PC-9 (cell line): ENCODE measurements around the gene SLC7A9. TPM values are rescaled to one million over a fixed set of nuclear protein-coding genes. Genes with fewer than 3 reads are reported as not detected.

Source experiments
- BruUV-seq: library from RNA; stranded (reverse); fragments of 400-500 nt; replicated peaks from 2 replicates; lab custom pipeline; 2021; lab: Mats Ljungman, UMichigan
- CTCF ChIA-PET: fragments of 300-600 bp; sonication (Branson Sonifier 250); formaldehyde crosslinking; loops from one replicate; lab custom pipeline; 2022; ENCODE audit warnings: antibody characterized with exemption; lab: Charles Lee
- POLR2A ChIA-PET: fragments of 300-600 bp; sonication (Branson Sonifier 250); formaldehyde crosslinking; loops from one replicate; lab custom pipeline; 2022; ENCODE audit warnings: antibody characterized with exemption; ENCODE audit not compliant: unreplicated experiment; lab: Charles Lee
- DNase-seq, 2 experiments: peaks; one replicate each; pipeline versions ENCODE4 v3.0.0 to v3.0.0-alpha.2; 2015 to 2022; ENCODE audit warnings: mixed read lengths in 1 of 2
- H2AFZ ChIP-seq: fragments of 200-600 bp; sonication (generic); 2 replicates; pipeline ENCODE4 v1.8.1; 2017; ENCODE audit warnings: antibody characterized with exemption
- H3F3A ChIP-seq: fragments of 200-600 bp; sonication (generic); 2 replicates; pipeline ENCODE4 v1.8.1; 2017; ENCODE audit warnings: antibody characterized with exemption, mild to moderate bottlenecking, low read depth; ENCODE audit not compliant: insufficient read depth
- H3K27ac ChIP-seq: fragments of 200-600 bp; sonication (generic); 2 replicates; pipeline ENCODE4 v1.6.1; 2016; ENCODE audit warnings: mixed run types
- H3K27me3 ChIP-seq: fragments of 200-600 bp; sonication (generic); 2 replicates; pipeline ENCODE4 v1.6.1; 2016; ENCODE audit warnings: low read depth, mixed run types; ENCODE audit not compliant: insufficient read depth
- H3K36me3 ChIP-seq: fragments of 200-600 bp; sonication (generic); 2 replicates; pipeline ENCODE4 v1.6.1; 2016; ENCODE audit warnings: low read depth, mixed run types
- H3K4me1 ChIP-seq: fragments of 200-600 bp; sonication (generic); replicated peaks from 2 replicates; pipeline ENCODE4 v1.6.1; 2016; ENCODE audit warnings: mixed run types; ENCODE audit not compliant: insufficient read depth
- H3K4me2 ChIP-seq: fragments of 200-600 bp; sonication (generic); 2 replicates; pipeline ENCODE4 v1.6.1; 2017; ENCODE audit warnings: mixed run types
- H3K4me3 ChIP-seq: fragments of 200-600 bp; sonication (generic); 2 replicates; pipeline ENCODE4 v1.6.1; 2016; ENCODE audit warnings: mixed run types
- H3K79me2 ChIP-seq: fragments of 200-600 bp; sonication (generic); 2 replicates; pipeline ENCODE4 v1.6.1; 2017; ENCODE audit warnings: low read depth, mixed run types
- H3K9me2 ChIP-seq: fragments of 200-600 bp; sonication (generic); 2 replicates; pipeline ENCODE4 v1.8.1; 2017; ENCODE audit warnings: mild to moderate bottlenecking; ENCODE audit not compliant: insufficient read depth
- H3K9me3 ChIP-seq: fragments of 200-600 bp; sonication (generic); 2 replicates; pipeline ENCODE4 v1.8.1; 2016; ENCODE audit warnings: low read depth; ENCODE audit not compliant: insufficient read depth
- H4K20me1 ChIP-seq: fragments of 200-600 bp; sonication (generic); 2 replicates; pipeline ENCODE4 v1.8.1; 2017; ENCODE audit not compliant: insufficient read depth
- EZH2 ChIP-seq: fragments of 200-600 bp; sonication (generic); IDR thresholded peaks from 2 replicates; pipeline ENCODE4 v1.8.0; 2017; ENCODE audit warnings: antibody characterized with exemption, low read depth
- intact Hi-C: fragments of 100-400 bp; cut with micrococcal nuclease; formaldehyde crosslinking; loops from one replicate; pipeline ENCODE4 v1.10.0; 2022; ENCODE audit not compliant: unreplicated experiment
- total RNA-seq: library from RNA; stranded (reverse); gene quantifications from 2 replicates; pipeline ENCODE4 v1.2.3, GENCODE V29; 2021
- TF ChIP-seq, protein P1 (sequence below): fragments of 200-600 bp; sonication (generic); conservative IDR thresholded peaks from 2 replicates; pipeline ENCODE4 v1.6.1; 2017; ENCODE audit warnings: mixed run types, antibody characterized with exemption, mild to moderate bottlenecking, moderate library complexity

Gene SLC7A9
- total RNA-seq, 1 experiment from 2014 or later, result 0.33 TPM

DNA sequence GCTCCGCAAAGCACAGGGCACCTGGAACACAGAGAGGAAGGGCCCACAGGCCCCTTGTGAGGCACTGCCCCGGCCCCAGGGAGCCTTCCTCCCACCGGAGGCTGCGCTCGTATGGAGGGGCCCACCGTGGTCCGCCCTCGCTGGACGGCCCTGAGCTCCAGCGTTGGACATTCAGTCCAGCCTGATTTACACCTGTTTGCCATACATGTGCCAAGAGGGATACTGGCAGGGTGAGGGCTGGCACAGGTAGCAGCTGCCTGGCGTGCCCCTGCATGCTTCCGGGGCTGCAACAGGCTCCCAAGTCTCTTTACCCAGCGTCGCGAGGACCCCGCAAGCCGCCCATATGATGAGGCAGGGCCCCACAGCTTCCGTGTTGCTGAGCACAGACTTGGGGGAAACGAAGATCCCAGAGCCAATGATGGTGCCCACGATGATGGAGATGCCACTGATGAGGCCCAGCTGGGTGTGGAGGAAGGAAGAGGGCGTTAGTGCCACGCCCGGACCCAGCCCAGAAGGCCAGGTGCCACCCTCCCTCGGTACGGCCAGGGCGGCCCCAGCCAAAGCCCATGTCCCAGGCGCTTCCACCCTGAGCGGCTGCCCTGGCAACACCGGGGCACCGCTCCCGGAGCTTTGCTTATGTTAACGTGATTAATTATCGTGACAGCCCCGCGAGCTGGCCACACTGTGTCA, 5.1 kb downstream of the SLC7A9 start:
- H3K9me2 ChIP-seq, result no peaks in the 10 kb centered on the region
- POLR2A ChIA-PET, result no interaction called here
- H2AFZ ChIP-seq, result no peak overlapping the region
- no peak overlapping the region for H3K4me3 ChIP-seq
- no peak overlapping the region for H3K27ac ChIP-seq
- CTCF ChIA-PET, result no interaction called here
- no peak overlapping the region for H3K4me2 ChIP-seq
- H3K9me3 ChIP-seq, result no peaks in the 10 kb centered on the region
- no peaks in the 10 kb centered on the region for H3K4me1 ChIP-seq
- no TSS peak for BruUV-seq
- no peaks in the 10 kb centered on the region for H3K27me3 ChIP-seq
- DNase-seq, result no peak
- intact Hi-C loops, result no loop called here
- no peak for TF ChIP-seq EZH2
- TF ChIP-seq, protein P1, sequence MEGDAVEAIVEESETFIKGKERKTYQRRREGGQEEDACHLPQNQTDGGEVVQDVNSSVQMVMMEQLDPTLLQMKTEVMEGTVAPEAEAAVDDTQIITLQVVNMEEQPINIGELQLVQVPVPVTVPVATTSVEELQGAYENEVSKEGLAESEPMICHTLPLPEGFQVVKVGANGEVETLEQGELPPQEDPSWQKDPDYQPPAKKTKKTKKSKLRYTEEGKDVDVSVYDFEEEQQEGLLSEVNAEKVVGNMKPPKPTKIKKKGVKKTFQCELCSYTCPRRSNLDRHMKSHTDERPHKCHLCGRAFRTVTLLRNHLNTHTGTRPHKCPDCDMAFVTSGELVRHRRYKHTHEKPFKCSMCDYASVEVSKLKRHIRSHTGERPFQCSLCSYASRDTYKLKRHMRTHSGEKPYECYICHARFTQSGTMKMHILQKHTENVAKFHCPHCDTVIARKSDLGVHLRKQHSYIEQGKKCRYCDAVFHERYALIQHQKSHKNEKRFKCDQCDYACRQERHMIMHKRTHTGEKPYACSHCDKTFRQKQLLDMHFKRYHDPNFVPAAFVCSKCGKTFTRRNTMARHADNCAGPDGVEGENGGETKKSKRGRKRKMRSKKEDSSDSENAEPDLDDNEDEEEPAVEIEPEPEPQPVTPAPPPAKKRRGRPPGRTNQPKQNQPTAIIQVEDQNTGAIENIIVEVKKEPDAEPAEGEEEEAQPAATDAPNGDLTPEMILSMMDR, result no peak
- H3F3A ChIP-seq, result no peaks in the 10 kb centered on the region
- H4K20me1 ChIP-seq, result no peaks in the 10 kb centered on the region
- no peaks in the 10 kb centered on the region for H3K79me2 ChIP-seq
- no peaks in the 10 kb centered on the region for H3K36me3 ChIP-seq

DNA sequence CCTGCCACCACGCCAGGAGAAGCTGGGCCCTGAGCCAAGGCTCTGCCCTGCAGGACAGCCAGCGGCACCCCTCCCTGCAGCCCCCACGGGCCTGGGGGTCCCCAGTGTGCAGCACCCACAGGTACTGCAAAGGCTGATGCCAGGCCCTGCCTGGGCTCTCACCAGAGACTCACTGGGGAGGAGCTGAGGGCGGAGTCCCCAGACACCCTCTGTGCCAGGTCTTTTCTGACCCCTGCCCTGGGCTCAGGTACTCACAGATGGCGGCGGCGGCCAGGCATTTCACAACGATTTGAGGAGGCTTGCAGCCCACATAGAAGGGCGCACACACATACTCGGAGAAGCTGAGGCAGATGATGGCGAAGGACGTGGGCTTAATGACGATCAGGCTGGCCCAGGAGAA, 5.7 kb downstream of the SLC7A9 start:
- no peaks in the 10 kb centered on the region for H3K9me3 ChIP-seq
- intact Hi-C loops, result no loop called here
- ChIA-PET POLR2A (no interaction called here), CTCF (no interaction called here)
- no peaks in the 10 kb centered on the region for H3F3A ChIP-seq
- no peak overlapping the region for H3K27ac ChIP-seq
- TF ChIP-seq EZH2, result no peak
- TF ChIP-seq, protein P1, result no peak
- no peaks in the 10 kb centered on the region for H4K20me1 ChIP-seq
- no peaks in the 10 kb centered on the region for H3K9me2 ChIP-seq
- no peaks in the 10 kb centered on the region for H3K4me1 ChIP-seq
- BruUV-seq, result no TSS peak
- DNase-seq, result no peak
- no peaks in the 10 kb centered on the region for H3K79me2 ChIP-seq
- no peaks in the 10 kb centered on the region for H3K36me3 ChIP-seq
- H3K4me3 ChIP-seq, result no peak overlapping the region
- no peak overlapping the region for H3K4me2 ChIP-seq
- H2AFZ ChIP-seq, result no peak overlapping the region
- H3K27me3 ChIP-seq, result no peaks in the 10 kb centered on the region

DNA sequence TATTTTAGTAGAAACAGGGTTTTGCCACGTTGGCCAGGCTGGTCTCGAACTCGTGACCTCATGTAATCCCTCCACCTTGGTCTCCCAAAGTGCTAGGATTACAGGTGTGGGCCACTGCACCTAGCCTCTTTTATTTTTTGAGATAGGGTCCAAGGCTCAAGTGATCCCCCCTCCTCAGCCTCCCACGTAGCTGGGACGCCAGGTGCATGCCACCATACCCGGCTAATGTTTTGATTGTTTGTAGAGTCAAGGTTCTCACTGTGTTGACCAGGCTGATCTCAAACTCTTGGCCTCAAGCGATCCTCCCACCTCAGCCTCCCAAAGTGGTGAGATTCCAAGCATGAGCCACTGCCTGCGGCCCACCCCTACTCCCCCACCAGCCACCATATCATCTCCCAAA, 6.3 kb downstream of the SLC7A9 start:
- no peak for TF ChIP-seq EZH2
- TF ChIP-seq, protein P1, result no peak

More for the DNA sequence above, 6.3 kb downstream of the SLC7A9 start:
- Histone ChIP-seq H3K36me3 (no peaks in the 10 kb centered on the region), H3K4me1 (no peaks in the 10 kb centered on the region), H3K4me2 (no peak overlapping the region), H2AFZ (no peak overlapping the region), H3K27me3 (no peaks in the 10 kb centered on the region), H3K79me2 (no peaks in the 10 kb centered on the region), H3K9me3 (no peaks in the 10 kb centered on the region), H3K27ac (no peak overlapping the region), H4K20me1 (no peaks in the 10 kb centered on the region), H3F3A (no peaks in the 10 kb centered on the region), H3K9me2 (no peaks in the 10 kb centered on the region), H3K4me3 (no peak overlapping the region)
- no peak for DNase-seq
- CTCF ChIA-PET, result no interaction called here
- no TSS peak for BruUV-seq
- intact Hi-C loops, result no loop called here
- POLR2A ChIA-PET, result no interaction called here
